ENCODE measurements around the gene ABCA6. TPM values are rescaled to one million over a fixed set of nuclear protein-coding genes. Genes with fewer than 3 reads are reported as not detected.
A peak's percentile ranks its signal among the peaks of the same experiment; 100 is the strongest.

ABCA6 gene
- polyA plus RNA-seq, 2 of the 4 experiments (the other 2 are of a cell fraction) = 0.05 TPM; not detected in 1

DNA sequence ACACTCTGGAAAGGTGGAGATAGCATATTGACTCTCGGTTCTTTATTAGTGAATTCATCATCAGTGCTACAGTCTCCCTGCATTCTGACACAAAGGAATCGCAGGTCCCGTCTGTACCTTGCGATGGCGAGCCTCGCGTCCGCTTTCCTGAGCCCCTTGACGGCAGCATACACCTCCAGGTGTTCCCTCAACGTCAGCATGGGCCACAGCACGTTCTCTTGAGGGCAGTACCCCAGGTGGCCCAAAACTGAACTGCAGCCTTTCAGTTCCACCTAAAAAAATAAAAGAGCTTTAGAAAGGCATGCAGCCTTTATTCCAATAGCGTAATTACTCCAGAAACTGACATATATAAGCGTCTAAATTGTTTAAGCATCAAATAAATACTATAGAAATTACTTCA is 56.8 kb downstream of the ABCA6 start:
- ATAC-seq = peak; percentile 74 to 81; a peak in 5 of 6 replicates
- no peaks in the 10 kb centered on the region for H3K4me1 ChIP-seq
- peaks cover 11% of the 10 kb centered on the region for H3K9me3 ChIP-seq
- no peak overlapping the region for H3K27ac ChIP-seq
- WGBS (ENCODE audit: missing lambda C conversion rate) = 47% methylated on average over 13 of the region's 13 CpGs
- POLR2A ChIA-PET = no interaction called here
- TF ChIP-seq CHD2 (IDR thresholded peaks at IDR 0.05; ENCODE audit: low read length, partially characterized antibody) (no peak), RCOR1 (IDR thresholded peaks at IDR 0.05; ENCODE audit: low read depth, low read length) (no peak), JUN (IDR thresholded peaks at IDR 0.05) (no peak), HOXA7 (CRISPR knock-in tag; IDR thresholded peaks at IDR 0.05) (no peak), JUNB (IDR thresholded peaks at IDR 0.05) (no peak), ZNF302 (CRISPR knock-in tag; IDR thresholded peaks at IDR 0.05) (no peak), MAFK (IDR thresholded peaks at IDR 0.05; ENCODE audit: partially characterized antibody) (no peak), NR3C1 (IDR thresholded peaks at IDR 0.05) (no peak), NFE2L2 (conservative IDR thresholded peaks at IDR 0.05; ENCODE audit: low read length) (no peak), CHD4 (IDR thresholded peaks at IDR 0.05; ENCODE audit: borderline replicate concordance) (no peak), FOXS1 (CRISPR knock-in tag; IDR thresholded peaks at IDR 0.05) (no peak), CBX8 (IDR thresholded peaks at IDR 0.05) (no peak)
- TF ChIP-seq, protein P1, sequence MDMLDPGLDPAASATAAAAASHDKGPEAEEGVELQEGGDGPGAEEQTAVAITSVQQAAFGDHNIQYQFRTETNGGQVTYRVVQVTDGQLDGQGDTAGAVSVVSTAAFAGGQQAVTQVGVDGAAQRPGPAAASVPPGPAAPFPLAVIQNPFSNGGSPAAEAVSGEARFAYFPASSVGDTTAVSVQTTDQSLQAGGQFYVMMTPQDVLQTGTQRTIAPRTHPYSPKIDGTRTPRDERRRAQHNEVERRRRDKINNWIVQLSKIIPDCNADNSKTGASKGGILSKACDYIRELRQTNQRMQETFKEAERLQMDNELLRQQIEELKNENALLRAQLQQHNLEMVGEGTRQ (IDR thresholded peaks at IDR 0.05) = no peak
- TF ChIP-seq, protein P2, sequence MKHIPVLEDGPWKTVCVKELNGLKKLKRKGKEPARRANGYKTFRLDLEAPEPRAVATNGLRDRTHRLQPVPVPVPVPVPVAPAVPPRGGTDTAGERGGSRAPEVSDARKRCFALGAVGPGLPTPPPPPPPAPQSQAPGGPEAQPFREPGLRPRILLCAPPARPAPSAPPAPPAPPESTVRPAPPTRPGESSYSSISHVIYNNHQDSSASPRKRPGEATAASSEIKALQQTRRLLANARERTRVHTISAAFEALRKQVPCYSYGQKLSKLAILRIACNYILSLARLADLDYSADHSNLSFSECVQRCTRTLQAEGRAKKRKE (CRISPR knock-in tag; IDR thresholded peaks at IDR 0.05; ENCODE audit: low read depth) = no peak
- TF ChIP-seq, protein P3, sequence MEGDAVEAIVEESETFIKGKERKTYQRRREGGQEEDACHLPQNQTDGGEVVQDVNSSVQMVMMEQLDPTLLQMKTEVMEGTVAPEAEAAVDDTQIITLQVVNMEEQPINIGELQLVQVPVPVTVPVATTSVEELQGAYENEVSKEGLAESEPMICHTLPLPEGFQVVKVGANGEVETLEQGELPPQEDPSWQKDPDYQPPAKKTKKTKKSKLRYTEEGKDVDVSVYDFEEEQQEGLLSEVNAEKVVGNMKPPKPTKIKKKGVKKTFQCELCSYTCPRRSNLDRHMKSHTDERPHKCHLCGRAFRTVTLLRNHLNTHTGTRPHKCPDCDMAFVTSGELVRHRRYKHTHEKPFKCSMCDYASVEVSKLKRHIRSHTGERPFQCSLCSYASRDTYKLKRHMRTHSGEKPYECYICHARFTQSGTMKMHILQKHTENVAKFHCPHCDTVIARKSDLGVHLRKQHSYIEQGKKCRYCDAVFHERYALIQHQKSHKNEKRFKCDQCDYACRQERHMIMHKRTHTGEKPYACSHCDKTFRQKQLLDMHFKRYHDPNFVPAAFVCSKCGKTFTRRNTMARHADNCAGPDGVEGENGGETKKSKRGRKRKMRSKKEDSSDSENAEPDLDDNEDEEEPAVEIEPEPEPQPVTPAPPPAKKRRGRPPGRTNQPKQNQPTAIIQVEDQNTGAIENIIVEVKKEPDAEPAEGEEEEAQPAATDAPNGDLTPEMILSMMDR (IDR thresholded peaks at IDR 0.05) = no peak
- TF ChIP-seq, protein P4, sequence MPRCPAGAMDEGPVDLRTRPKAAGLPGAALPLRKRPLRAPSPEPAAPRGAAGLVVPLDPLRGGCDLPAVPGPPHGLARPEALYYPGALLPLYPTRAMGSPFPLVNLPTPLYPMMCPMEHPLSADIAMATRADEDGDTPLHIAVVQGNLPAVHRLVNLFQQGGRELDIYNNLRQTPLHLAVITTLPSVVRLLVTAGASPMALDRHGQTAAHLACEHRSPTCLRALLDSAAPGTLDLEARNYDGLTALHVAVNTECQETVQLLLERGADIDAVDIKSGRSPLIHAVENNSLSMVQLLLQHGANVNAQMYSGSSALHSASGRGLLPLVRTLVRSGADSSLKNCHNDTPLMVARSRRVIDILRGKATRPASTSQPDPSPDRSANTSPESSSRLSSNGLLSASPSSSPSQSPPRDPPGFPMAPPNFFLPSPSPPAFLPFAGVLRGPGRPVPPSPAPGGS (IDR thresholded peaks at IDR 0.05) = no peak
- no peak for FAIRE-seq
- no peak overlapping the region for H3K4me3 ChIP-seq
- DNase-seq (ENCODE audit: low read depth in 1 of 2, low spot score in 1 of 2) = peak; percentile 31 to 32
- CTCF ChIA-PET = interaction anchor here (0.6 to 1.0 kb wide), 4 partner anchors 11 to 809 kb away, joined by 3 to 4 read pairs (median 4); no protein-coding TSS in a partner anchor
- no peak overlapping the region for H3K4me2 ChIP-seq

DNA sequence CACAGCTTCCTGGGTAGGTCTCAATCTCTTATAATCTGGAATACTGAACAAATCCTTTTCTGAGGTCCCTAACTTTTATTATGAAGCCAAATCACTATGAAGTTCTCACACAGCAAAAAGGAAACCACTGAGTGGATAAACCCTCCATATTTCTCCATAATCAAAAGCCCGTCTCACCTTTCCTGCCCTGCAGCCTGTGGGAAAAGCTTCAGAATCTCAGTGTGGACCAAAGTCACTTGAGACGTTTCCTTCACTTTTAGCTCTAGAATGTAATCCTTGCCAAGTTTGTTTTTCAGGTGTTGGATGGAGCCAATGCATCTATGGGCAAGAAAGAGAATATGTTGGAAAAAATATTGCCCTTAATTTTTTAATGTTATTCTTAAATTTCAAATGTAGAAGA is 59.0 kb downstream of the ABCA6 start:
- Histone ChIP-seq H3K9me3 (peaks cover 11% of the 10 kb centered on the region), H3K4me3 (no peak overlapping the region), H3K4me1 (no peaks in the 10 kb centered on the region), H3K27ac (no peak overlapping the region), H3K4me2 (no peak overlapping the region)
- TF ChIP-seq BHLHE40 (IDR thresholded peaks at IDR 0.05; ENCODE audit: low read depth, low read length) (no peak), HOXB5 (CRISPR knock-in tag; IDR thresholded peaks at IDR 0.05) (no peak), HOXB13 (CRISPR knock-in tag; IDR thresholded peaks at IDR 0.05; ENCODE audit: low read depth) (no peak), CBX2 (IDR thresholded peaks at IDR 0.05; ENCODE audit: borderline replicate concordance, low read depth) (no peak), NR3C1 (IDR thresholded peaks at IDR 0.05) (no peak), CEBPB (IDR thresholded peaks at IDR 0.05) (no peak), MYC (IDR thresholded peaks at IDR 0.05; ENCODE audit: borderline replicate concordance, low read length) (no peak), RNF2 (IDR thresholded peaks at IDR 0.05; ENCODE audit: borderline replicate concordance, low read depth) (no peak), RAD21 (conservative IDR thresholded peaks at IDR 0.05 in 1 of 2, IDR thresholded peaks at IDR 0.05 in 1 of 2) (no peak)
- ATAC-seq (no peak), DNase-seq (ENCODE audit: low read depth in 1 of 2, low spot score in 1 of 2) (no peak), FAIRE-seq (no peak)
- ChIA-PET CTCF (interaction anchor here (1.2 kb wide), 1 partner anchor 67 kb away, joined by 3 read pairs; no protein-coding TSS in a partner anchor), POLR2A (no interaction called here)
- 50% methylated on average over 2 of the region's 2 CpGs for WGBS (ENCODE audit: missing lambda C conversion rate)
